Loucy (cell line): ENCODE results near the gene PAFAH1B2.

Source experiments
- H2AFZ ChIP-seq: fragments of 200-600 bp; sonication (generic); 2 replicates; pipeline ENCODE4 v1.6.0; 2016; ENCODE audit warnings: antibody characterized with exemption, mild to moderate bottlenecking, low read length, moderate library complexity
- H3F3A ChIP-seq: fragments of 200-600 bp; 2 replicates; pipeline ENCODE4 v1.6.0; 2016; ENCODE audit warnings: antibody characterized with exemption, low read depth, mild to moderate bottlenecking
- H3K27me3 ChIP-seq: fragments of 200-600 bp; sonication (generic); 2 replicates; pipeline ENCODE4 v1.6.1; 2014; ENCODE audit warnings: low read length, mild to moderate bottlenecking; ENCODE audit not compliant: insufficient read depth, poor library complexity, severe bottlenecking
- H3K36me3 ChIP-seq: fragments of 200-600 bp; sonication (generic); 2 replicates; pipeline ENCODE4 v1.6.1; 2016; ENCODE audit warnings: low read length; ENCODE audit not compliant: insufficient read depth
- H3K4me1 ChIP-seq: fragments of 200-600 bp; sonication (generic); 2 replicates; pipeline ENCODE4 v1.5.1; 2014; ENCODE audit warnings: low read length, mild to moderate bottlenecking; ENCODE audit not compliant: insufficient read depth, poor library complexity, severe bottlenecking
- H3K4me2 ChIP-seq: fragments of 200-600 bp; sonication (generic); 2 replicates; pipeline ENCODE4 v1.6.0; 2014; ENCODE audit warnings: antibody characterized with exemption, low read length, low read depth, mild to moderate bottlenecking; ENCODE audit not compliant: poor library complexity, severe bottlenecking
- H3K4me3 ChIP-seq: fragments of 200-600 bp; sonication (generic); 2 replicates; pipeline ENCODE4 v1.5.1; 2014; ENCODE audit warnings: low read length, mild to moderate bottlenecking, mixed read lengths; ENCODE audit not compliant: poor library complexity, severe bottlenecking
- H3K79me2 ChIP-seq: fragments of 200-600 bp; sonication (generic); 2 replicates; pipeline ENCODE4 v1.6.1; 2014; ENCODE audit warnings: low read length; ENCODE audit not compliant: insufficient read depth
- H3K9ac ChIP-seq: fragments of 200-600 bp; sonication (generic); 2 replicates; pipeline ENCODE4 v1.6.0; 2014; ENCODE audit warnings: mild to moderate bottlenecking, low read depth, low read length, moderate library complexity; ENCODE audit not compliant: poor library complexity, severe bottlenecking
- H3K9me2 ChIP-seq: fragments of 200-600 bp; sonication (generic); replicated peaks from 2 replicates; pipeline ENCODE4 v1.6.1; 2016; ENCODE audit warnings: low read depth, low read length, mixed read lengths
- H3K9me3 ChIP-seq: fragments of 200-600 bp; sonication (generic); 2 replicates; pipeline ENCODE4 v1.6.1; 2014; ENCODE audit warnings: mild to moderate bottlenecking, antibody characterized with exemption, low read length, low read depth; ENCODE audit not compliant: insufficient read depth
- H4K20me1 ChIP-seq: fragments of 200-600 bp; sonication (generic); 2 replicates; pipeline ENCODE4 v1.6.0; 2014; ENCODE audit warnings: antibody characterized with exemption, low read length, mild to moderate bottlenecking; ENCODE audit not compliant: insufficient read depth, poor library complexity, severe bottlenecking
- EZH2phosphoT487 ChIP-seq: fragments of 200-600 bp; IDR thresholded peaks from 2 replicates; pipeline ENCODE4 v1.6.1; 2018; ENCODE audit warnings: antibody characterized with exemption, mild to moderate bottlenecking, moderate library complexity, borderline replicate concordance
- TF ChIP-seq, protein P1 (sequence below): fragments of 200-600 bp; sonication (generic); conservative IDR thresholded peaks from 2 replicates; pipeline ENCODE4 v1.5.1; 2014; ENCODE audit warnings: mild to moderate bottlenecking, antibody characterized with exemption, low read length

Gene PAFAH1B2

DNA sequence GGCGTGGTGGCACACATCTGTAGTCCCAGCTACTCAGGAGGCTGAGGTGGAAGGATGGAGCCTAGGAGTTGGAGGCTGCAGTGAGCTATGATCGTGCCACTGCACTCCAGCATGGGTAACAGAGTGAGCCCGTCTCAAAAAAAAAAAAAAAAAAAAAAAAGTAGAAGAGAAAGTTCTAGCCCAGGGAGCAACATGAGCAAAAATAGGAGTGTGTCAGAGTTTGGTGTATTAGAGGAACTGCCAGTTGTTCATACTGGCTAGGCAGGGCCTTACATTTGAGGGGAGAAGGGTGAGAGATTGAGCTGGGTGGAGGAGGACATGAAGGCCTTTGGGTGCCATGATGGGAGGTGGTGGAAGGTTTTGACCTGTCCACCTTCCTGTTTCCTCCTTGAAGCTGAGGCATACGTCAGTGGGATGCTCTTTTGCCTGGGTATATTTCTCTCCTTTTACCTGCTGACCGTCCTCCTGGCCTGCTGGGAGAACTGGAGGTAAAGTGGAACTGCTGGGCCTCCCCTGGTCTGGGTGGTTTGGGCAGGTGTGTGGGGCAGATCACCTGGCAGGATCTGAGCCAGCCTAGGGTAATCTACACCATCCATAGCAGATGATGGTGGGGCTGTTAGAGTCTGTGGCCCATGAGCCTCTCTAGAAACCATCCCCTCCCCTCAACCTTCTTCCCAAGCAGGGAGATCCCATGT, 41.8 kb downstream of the PAFAH1B2 start:
- no peak overlapping the region for H3K4me2 ChIP-seq
- H2AFZ ChIP-seq, result no peak overlapping the region
- no peak overlapping the region for H3K4me3 ChIP-seq
- H3K36me3 ChIP-seq, result no peaks in the 10 kb centered on the region; the same call in 1 of the 2 replicates
- no peaks in the 10 kb centered on the region for H3K9me3 ChIP-seq
- H3K4me1 ChIP-seq, result peaks cover 2% of the 10 kb centered on the region
- H3K27me3 ChIP-seq, result no peaks in the 10 kb centered on the region
- no peak overlapping the region for H3K9ac ChIP-seq
- TF ChIP-seq, protein P1, sequence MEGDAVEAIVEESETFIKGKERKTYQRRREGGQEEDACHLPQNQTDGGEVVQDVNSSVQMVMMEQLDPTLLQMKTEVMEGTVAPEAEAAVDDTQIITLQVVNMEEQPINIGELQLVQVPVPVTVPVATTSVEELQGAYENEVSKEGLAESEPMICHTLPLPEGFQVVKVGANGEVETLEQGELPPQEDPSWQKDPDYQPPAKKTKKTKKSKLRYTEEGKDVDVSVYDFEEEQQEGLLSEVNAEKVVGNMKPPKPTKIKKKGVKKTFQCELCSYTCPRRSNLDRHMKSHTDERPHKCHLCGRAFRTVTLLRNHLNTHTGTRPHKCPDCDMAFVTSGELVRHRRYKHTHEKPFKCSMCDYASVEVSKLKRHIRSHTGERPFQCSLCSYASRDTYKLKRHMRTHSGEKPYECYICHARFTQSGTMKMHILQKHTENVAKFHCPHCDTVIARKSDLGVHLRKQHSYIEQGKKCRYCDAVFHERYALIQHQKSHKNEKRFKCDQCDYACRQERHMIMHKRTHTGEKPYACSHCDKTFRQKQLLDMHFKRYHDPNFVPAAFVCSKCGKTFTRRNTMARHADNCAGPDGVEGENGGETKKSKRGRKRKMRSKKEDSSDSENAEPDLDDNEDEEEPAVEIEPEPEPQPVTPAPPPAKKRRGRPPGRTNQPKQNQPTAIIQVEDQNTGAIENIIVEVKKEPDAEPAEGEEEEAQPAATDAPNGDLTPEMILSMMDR, result no peak
- TF ChIP-seq EZH2phosphoT487, result no peak
- H3K79me2 ChIP-seq, result no peaks in the 10 kb centered on the region
- H3F3A ChIP-seq, result no peaks in the 10 kb centered on the region
- no peaks in the 10 kb centered on the region for H4K20me1 ChIP-seq
- no peaks in the 10 kb centered on the region for H3K9me2 ChIP-seq

DNA sequence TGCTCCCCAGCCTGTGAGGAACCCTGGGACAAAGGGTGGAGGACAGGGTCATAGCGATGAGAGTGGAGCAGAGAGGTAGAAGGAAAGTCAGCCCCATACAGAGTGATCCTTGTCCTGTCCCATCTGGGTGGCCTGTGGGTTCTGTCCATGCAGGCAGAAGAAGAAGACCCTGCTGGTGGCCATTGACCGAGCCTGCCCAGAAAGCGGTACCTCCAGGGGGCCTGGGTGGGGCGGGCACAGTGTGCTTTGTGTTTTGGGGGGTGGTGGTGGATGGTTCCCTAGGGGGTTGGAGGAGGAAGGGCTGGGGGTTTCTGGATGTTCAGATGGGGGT, 42.3 kb downstream of the PAFAH1B2 start:
- Histone ChIP-seq H4K20me1 (no peaks in the 10 kb centered on the region), H3F3A (no peaks in the 10 kb centered on the region), H3K27me3 (no peaks in the 10 kb centered on the region), H3K4me1 (no peaks in the 10 kb centered on the region), H3K4me3 (no peak overlapping the region), H3K9me3 (no peaks in the 10 kb centered on the region), H2AFZ (no peak overlapping the region), H3K4me2 (no peak overlapping the region), H3K79me2 (no peaks in the 10 kb centered on the region), H3K9ac (no peak overlapping the region), H3K36me3 (no peaks in the 10 kb centered on the region; the same call in 1 of the 2 replicates), H3K9me2 (no peaks in the 10 kb centered on the region)
- TF ChIP-seq, protein P1, result no peak
- TF ChIP-seq EZH2phosphoT487, result no peak

DNA sequence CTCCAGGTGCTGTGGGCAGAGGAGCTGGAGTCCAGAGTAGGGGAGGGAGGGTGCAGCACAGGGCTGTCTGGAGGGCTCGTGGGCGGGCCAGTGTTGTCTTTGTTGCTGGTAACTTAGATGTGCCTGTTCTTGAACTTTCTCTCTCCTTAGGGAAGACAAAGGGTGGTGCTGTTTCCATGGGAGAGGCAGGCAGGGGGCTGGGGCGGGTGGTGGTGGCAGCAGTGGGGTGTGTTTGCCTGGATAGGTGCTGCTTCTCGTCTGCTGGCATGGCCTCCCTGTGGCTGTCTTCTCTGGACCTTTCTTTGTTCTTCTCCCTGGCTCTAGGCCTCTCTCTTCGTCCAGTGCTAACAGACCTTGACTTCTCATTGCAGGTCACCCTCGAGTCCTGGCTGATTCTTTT, 42.9 kb downstream of the PAFAH1B2 start:
- Histone ChIP-seq H3K27me3 (no peaks in the 10 kb centered on the region), H3K36me3 (no peaks in the 10 kb centered on the region; the same call in 1 of the 2 replicates), H3K9ac (no peak overlapping the region), H3K9me3 (no peaks in the 10 kb centered on the region), H3F3A (no peaks in the 10 kb centered on the region), H3K4me3 (no peak overlapping the region), H4K20me1 (no peaks in the 10 kb centered on the region), H3K9me2 (no peaks in the 10 kb centered on the region), H3K4me2 (no peak overlapping the region), H2AFZ (no peak overlapping the region), H3K4me1 (no peaks in the 10 kb centered on the region), H3K79me2 (no peaks in the 10 kb centered on the region)
- TF ChIP-seq EZH2phosphoT487, result no peak
- TF ChIP-seq, protein P1, result no peak
